ENCODE results near the gene ZC3H12A.

ZC3H12A gene

DNA sequence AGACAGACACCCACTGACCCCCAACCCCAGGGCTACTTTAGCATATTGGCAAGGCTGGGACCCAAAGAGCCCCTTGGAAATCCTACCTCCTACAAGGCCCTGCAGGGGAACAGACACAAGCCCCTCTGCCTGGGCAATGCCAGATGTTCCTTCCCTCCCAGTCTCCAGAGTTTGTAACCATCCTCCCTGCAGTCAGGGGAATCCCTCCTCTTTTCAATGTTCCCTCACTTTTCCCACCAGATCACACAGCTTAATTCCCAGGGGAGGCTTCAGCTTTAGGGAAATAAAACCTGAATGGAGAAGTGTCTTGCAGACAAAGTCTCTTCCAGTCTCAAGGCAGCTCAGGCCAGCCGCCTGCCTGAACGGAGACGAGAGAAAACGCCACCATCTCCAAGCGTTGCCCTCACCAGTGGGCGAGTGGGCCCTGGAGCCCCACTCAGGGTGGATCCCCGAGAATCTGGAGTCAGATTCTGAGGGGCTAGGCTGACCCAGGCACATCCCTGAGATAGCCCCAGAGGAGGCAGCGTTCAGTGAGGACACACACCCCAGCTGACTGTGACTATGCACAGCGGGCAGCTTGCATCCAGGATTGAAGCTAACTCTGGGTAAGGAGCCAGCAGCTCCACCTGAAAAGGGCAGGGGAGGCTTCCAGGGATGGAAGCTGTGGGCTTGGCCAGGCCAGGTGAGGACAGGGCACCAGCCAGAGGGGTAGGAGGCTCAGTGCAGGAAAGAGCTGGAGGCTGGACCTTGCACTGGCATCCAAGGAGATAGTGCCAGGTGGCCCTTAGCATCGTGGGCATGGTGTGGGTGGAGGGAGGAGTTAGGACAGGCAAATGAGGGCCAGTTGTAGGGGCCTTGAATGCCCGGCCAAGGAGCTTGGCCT, 44.0 kb upstream of the ZC3H12A start:
- H3K9me2 ChIP-seq (replicated peaks; ENCODE audit: low read depth, low read length): no peaks in the 10 kb centered on the region
- H3K36me3 ChIP-seq (ENCODE audit: insufficient read depth, low read length): no peaks in the 10 kb centered on the region
- H3F3A ChIP-seq (ENCODE audit: low read depth): no peaks in the 10 kb centered on the region
- no peak overlapping the region for H3K4me3 ChIP-seq (ENCODE audit: low read length, poor library complexity, severe bottlenecking)
- H3K27me3 ChIP-seq (ENCODE audit: insufficient read depth, low read length, poor library complexity, severe bottlenecking): no peaks in the 10 kb centered on the region
- H3K79me2 ChIP-seq (ENCODE audit: insufficient read depth, low read length): no peaks in the 10 kb centered on the region
- no peak overlapping the region for H2AFZ ChIP-seq (ENCODE audit: low read length)
- no peak overlapping the region for H3K9ac ChIP-seq (ENCODE audit: low read depth, low read length, poor library complexity, severe bottlenecking)
- H3K4me1 ChIP-seq (ENCODE audit: insufficient read depth, low read length, poor library complexity, severe bottlenecking): no peaks in the 10 kb centered on the region
- TF ChIP-seq EZH2phosphoT487 (IDR thresholded peaks at IDR 0.05; ENCODE audit: borderline replicate concordance) (no peak), CTCF (conservative IDR thresholded peaks at IDR 0.05; ENCODE audit: low read length) (no peak)
- H3K9me3 ChIP-seq (ENCODE audit: insufficient read depth, low read depth, low read length): no peaks in the 10 kb centered on the region
- H4K20me1 ChIP-seq (ENCODE audit: insufficient read depth, low read length, poor library complexity, severe bottlenecking): no peaks in the 10 kb centered on the region
- no peak overlapping the region for H3K4me2 ChIP-seq (ENCODE audit: low read depth, low read length, poor library complexity, severe bottlenecking)

GRCh38 chr1:37432716-37433115, 41.7 kb upstream of the ZC3H12A start:
- Histone ChIP-seq H3K9ac (ENCODE audit: low read depth, low read length, poor library complexity, severe bottlenecking) (no peak overlapping the region), H3K4me1 (ENCODE audit: insufficient read depth, low read length, poor library complexity, severe bottlenecking) (no peaks in the 10 kb centered on the region), H3K4me3 (ENCODE audit: low read length, poor library complexity, severe bottlenecking) (no peak overlapping the region), H3K4me2 (ENCODE audit: low read depth, low read length, poor library complexity, severe bottlenecking) (no peak overlapping the region), H3K9me2 (replicated peaks; ENCODE audit: low read depth, low read length) (no peaks in the 10 kb centered on the region), H4K20me1 (ENCODE audit: insufficient read depth, low read length, poor library complexity, severe bottlenecking) (no peaks in the 10 kb centered on the region), H3F3A (ENCODE audit: low read depth) (no peaks in the 10 kb centered on the region), H3K9me3 (ENCODE audit: insufficient read depth, low read depth, low read length) (no peaks in the 10 kb centered on the region), H3K36me3 (ENCODE audit: insufficient read depth, low read length) (no peaks in the 10 kb centered on the region), H2AFZ (ENCODE audit: low read length) (no peak overlapping the region), H3K79me2 (ENCODE audit: insufficient read depth, low read length) (no peaks in the 10 kb centered on the region), H3K27me3 (ENCODE audit: insufficient read depth, low read length, poor library complexity, severe bottlenecking) (no peaks in the 10 kb centered on the region)
- TF ChIP-seq CTCF (conservative IDR thresholded peaks at IDR 0.05; ENCODE audit: low read length) (no peak), EZH2phosphoT487 (IDR thresholded peaks at IDR 0.05; ENCODE audit: borderline replicate concordance) (no peak)

DNA sequence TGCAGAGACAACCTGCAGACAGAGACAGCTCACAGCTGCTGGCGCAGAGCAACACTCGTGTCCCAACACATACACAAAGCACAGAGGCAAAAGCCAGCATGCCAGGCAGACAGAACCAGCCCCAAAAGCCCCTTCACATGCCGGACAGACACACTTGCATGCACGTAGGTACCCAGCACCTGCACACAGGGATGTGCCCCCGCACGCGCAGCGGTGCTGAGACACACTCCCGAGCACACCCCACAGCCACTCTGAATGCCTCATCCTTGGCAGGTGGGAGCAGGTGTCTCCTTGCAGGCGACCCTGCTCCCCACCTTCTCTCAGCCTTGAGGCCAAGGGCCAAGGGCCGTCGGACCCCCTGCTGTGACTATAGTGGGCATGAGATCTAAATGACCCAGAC, 41.2 kb upstream of the ZC3H12A start:
- TF ChIP-seq CTCF (conservative IDR thresholded peaks at IDR 0.05; ENCODE audit: low read length): no peak
- TF ChIP-seq EZH2phosphoT487 (IDR thresholded peaks at IDR 0.05; ENCODE audit: borderline replicate concordance): no peak
- H3K9me2 ChIP-seq (replicated peaks; ENCODE audit: low read depth, low read length): no peaks in the 10 kb centered on the region

More for the DNA sequence above, 41.2 kb upstream of the ZC3H12A start:
- H3K9ac ChIP-seq (ENCODE audit: low read depth, low read length, poor library complexity, severe bottlenecking): no peak overlapping the region
- H3K4me1 ChIP-seq (ENCODE audit: insufficient read depth, low read length, poor library complexity, severe bottlenecking): no peaks in the 10 kb centered on the region
- no peak overlapping the region for H3K4me3 ChIP-seq (ENCODE audit: low read length, poor library complexity, severe bottlenecking)
- no peaks in the 10 kb centered on the region for H3K79me2 ChIP-seq (ENCODE audit: insufficient read depth, low read length)
- H3F3A ChIP-seq (ENCODE audit: low read depth): no peaks in the 10 kb centered on the region
- no peak overlapping the region for H2AFZ ChIP-seq (ENCODE audit: low read length)
- H4K20me1 ChIP-seq (ENCODE audit: insufficient read depth, low read length, poor library complexity, severe bottlenecking): no peaks in the 10 kb centered on the region
- no peak overlapping the region for H3K4me2 ChIP-seq (ENCODE audit: low read depth, low read length, poor library complexity, severe bottlenecking)
- no peaks in the 10 kb centered on the region for H3K36me3 ChIP-seq (ENCODE audit: insufficient read depth, low read length)
- no peaks in the 10 kb centered on the region for H3K9me3 ChIP-seq (ENCODE audit: insufficient read depth, low read depth, low read length)
- no peaks in the 10 kb centered on the region for H3K27me3 ChIP-seq (ENCODE audit: insufficient read depth, low read length, poor library complexity, severe bottlenecking)
